GM12892 (cell line): Measurements from ENCODE around the gene RO60.

ENCODE experiments used
- DNase-seq: peaks from one replicate; pipeline ENCODE4 v3.0.0; 2011; ENCODE audit not compliant: insufficient read length
- FAIRE-seq: peaks from 2 replicates; lab custom pipeline; 2011; peaks lifted over from hg19 to GRCh38; lab: Jason Lieb, UNC
- POLR2A ChIP-seq: IDR thresholded peaks from 2 replicates; pipeline ENCODE4 v1.6.1; 2011; ENCODE audit warnings: low read depth, low read length, control low read depth
- POLR2AphosphoS5 ChIP-seq: IDR thresholded peaks from 2 replicates; pipeline ENCODE4 v1.6.1; 2011; ENCODE audit warnings: low read depth, low read length, control low read depth
- TAF1 ChIP-seq: IDR thresholded peaks from 2 replicates; pipeline ENCODE4 v1.6.1; 2011; ENCODE audit warnings: low read depth, mild to moderate bottlenecking, control low read depth, low read length, borderline replicate concordance

Gene RO60

GRCh38 chr1:193068013-193068412 lies 8.6 kb downstream of the RO60 start:
- TF ChIP-seq POLR2AphosphoS5 = no peak
- TF ChIP-seq POLR2A = no peak
- no peak for TF ChIP-seq TAF1

GRCh38 chr1:193069748-193070385 lies 10.5 kb downstream of the RO60 start:
- TF ChIP-seq POLR2A (no peak), TAF1 (no peak), POLR2AphosphoS5 (no peak)
- DNase-seq (no peak), FAIRE-seq (no peak)

More at GRCh38 chr1:193068013-193068412, 8.6 kb downstream of the RO60 start:
- FAIRE-seq (no peak), DNase-seq (no peak)

- DNase-seq (no peak), FAIRE-seq (no peak)
- TF ChIP-seq TAF1 (no peak), POLR2AphosphoS5 (no peak), POLR2A (no peak)
These were observed 11.0 kb downstream of the RO60 start for GRCh38 chr1:193070386-193070753.

- TF ChIP-seq TAF1 (no peak), POLR2A (no peak), POLR2AphosphoS5 (no peak)
These were observed 11.5 kb downstream of the RO60 start for GRCh38 chr1:193070942-193071341.

GRCh38 chr1:193077991-193078390 lies 18.6 kb downstream of the RO60 start:
- FAIRE-seq (no peak), DNase-seq (no peak)
- TF ChIP-seq POLR2AphosphoS5 = no peak
- no peak for TF ChIP-seq POLR2A
- TF ChIP-seq TAF1 = no peak

More at GRCh38 chr1:193070942-193071341, 11.5 kb downstream of the RO60 start:
- FAIRE-seq (peak; percentile 81), DNase-seq (no peak)

GRCh38 chr1:193079187-193079586 lies 19.8 kb downstream of the RO60 start:
- TF ChIP-seq POLR2A (no peak), TAF1 (no peak), POLR2AphosphoS5 (no peak)
- FAIRE-seq (no peak), DNase-seq (no peak)

GRCh38 chr1:193083365-193084088 lies 24.1 kb downstream of the RO60 start:
- FAIRE-seq = no peak

GRCh38 chr1:193085263-193085662 lies 25.9 kb downstream of the RO60 start:
- DNase-seq (no peak), FAIRE-seq (no peak)
- no peak for TF ChIP-seq POLR2AphosphoS5
- TF ChIP-seq POLR2A = no peak
- TF ChIP-seq TAF1 = no peak

More at GRCh38 chr1:193083365-193084088, 24.1 kb downstream of the RO60 start:
- no peak for DNase-seq
- TF ChIP-seq POLR2AphosphoS5 = no peak
- no peak for TF ChIP-seq TAF1
- no peak for TF ChIP-seq POLR2A

- no peak for FAIRE-seq
- no peak for DNase-seq
- TF ChIP-seq POLR2AphosphoS5 (no peak), TAF1 (no peak), POLR2A (no peak)
These were observed 26.9 kb downstream of the RO60 start for GRCh38 chr1:193086342-193086741.

- FAIRE-seq (no peak), DNase-seq (no peak)
- TF ChIP-seq POLR2AphosphoS5 (no peak), TAF1 (no peak), POLR2A (no peak)
These were observed 28.5 kb downstream of the RO60 start for GRCh38 chr1:193087893-193088292.

- TF ChIP-seq POLR2A = no peak
- no peak for TF ChIP-seq POLR2AphosphoS5
- TF ChIP-seq TAF1 = no peak
- no peak for FAIRE-seq
These were observed 31.5 kb downstream of the RO60 start for GRCh38 chr1:193090865-193091264.

GRCh38 chr1:193094112-193094511 lies 34.7 kb downstream of the RO60 start:
- TF ChIP-seq TAF1 = no peak
- TF ChIP-seq POLR2A = no peak
- no peak for TF ChIP-seq POLR2AphosphoS5
- FAIRE-seq = no peak
- no peak for DNase-seq

More at GRCh38 chr1:193090865-193091264, 31.5 kb downstream of the RO60 start:
- no peak for DNase-seq

- DNase-seq (no peak), FAIRE-seq (no peak)
- TF ChIP-seq POLR2AphosphoS5 (no peak), TAF1 (no peak), POLR2A (no peak)
These were observed 43.2 kb downstream of the RO60 start for GRCh38 chr1:193102662-193103061.
